Adrenal gland (tissue), 12 donors: ENCODE results near the gene DNAH17. TPM values are rescaled to one million over a fixed set of nuclear protein-coding genes. Genes with fewer than 3 reads are reported as not detected.

Source experiments
- DNase-seq, 7 donors: peaks; one replicate each; pipeline ENCODE4 v3.0.0-alpha.2; 2019 to 2020
- H3K27ac ChIP-seq, 5 donors: fragments of 200-600 bp; sonication (generic) in 4 of 5; 1 replicate in 3 of 5; 2 replicates in 2 of 5; pipeline versions ENCODE4 v1.5.1 to v1.8.0; 2016 to 2020; ENCODE audit warnings: mild to moderate bottlenecking in 1 of 5
- H3K27me3 ChIP-seq: fragments of 200-600 bp; 2 replicates; pipeline ENCODE4 v1.8.0; 2021
- H3K36me3 ChIP-seq, 2 donors: fragments of 200-600 bp; replicated peaks in 1 of 2; 1 replicate in 1 of 2; 2 replicates in 1 of 2; pipeline versions ENCODE4 v1.5.1 to v1.8.0; 2018 to 2022
- H3K4me1 ChIP-seq, 2 donors: fragments of 200-600 bp; replicated peaks in 1 of 2; 1 replicate in 1 of 2; 2 replicates in 1 of 2; pipeline versions ENCODE4 v1.5.1 to v1.8.0; 2018 to 2021
- H3K4me3 ChIP-seq, 4 donors: fragments of 200-600 bp; sonication (generic) in 3 of 4; one replicate each; pipeline ENCODE4 v1.5.1; 2016 to 2018
- H3K9me3 ChIP-seq, 3 donors: fragments of 200-600 bp; sonication (generic) in 1 of 3; replicated peaks in 1 of 3; 1 replicate in 2 of 3; 2 replicates in 1 of 3; pipeline versions ENCODE4 v1.5.1 to v1.8.0; 2016 to 2021
- POLR2A ChIP-seq, 2 donors: fragments of 450-650 bp; IDR thresholded peaks; one replicate each; pipeline ENCODE4 v1.6.1; 2017; ENCODE audit warnings: antibody characterized with exemption in 2 of 2, mild to moderate bottlenecking in 2 of 2, moderate library complexity in 1 of 2
- WGBS, 4 donors: extraction: QIAGEN DNeasy Blood & Tissue Kit in 2 of 4; methylation state at CpG; one replicate each; pipeline versions ENCODE4 v1.1.5 to v1.1.7; 2013 to 2017; 5-methylcytosine and 5-hydroxymethylcytosine counted together
- intact Hi-C, 2 donors: fragments of 100-400 bp; cut with DNase I; formaldehyde crosslinking; loops; one replicate each; pipeline versions ENCODE4 v1.14.1 to v1.15.0; 2022 to 2023
- polyA plus RNA-seq, 3 donors: library from polyadenylated mRNA; stranded (reverse); fragments of 200-250 nt in 2 of 3; fragments of 350-450 nt in 1 of 3; fragmentation: Illumina TruSeq in 1 of 3; extraction: RNeasy Lipid Tissue Mini Kit (QIAGEN cat#74804) in 1 of 3; gene quantifications; one replicate each; pipeline ENCODE4 v1.2.3, GENCODE V29; 2013 to 2014
- total RNA-seq, 9 donors: library from RNA; depleted of rRNA in 4 of 9; stranded (reverse); fragments of >200 nt in 4 of 9; fragments of 120-200 nt in 1 of 9; fragmentation: NEBNext Ultra II Directional in 1 of 9; extraction: Animal tissue kit (Norgen Biotek cat#: 25700) in 1 of 9; gene quantifications; one replicate each; pipeline versions ENCODE4 v1.1.0 to v1.2.4, GENCODE V29; 2013 to 2023
- TF ChIP-seq, protein P1 (sequence below), 6 experiments: fragments of 450-650 bp in 4 of 6; fragments of 200-600 bp in 2 of 6; sonication (generic) in 1 of 6; IDR thresholded peaks; 1 replicate in 5 of 6; 2 replicates in 1 of 6; pipeline versions ENCODE4 v1.5.1 to v1.8.0; 2016 to 2021; ENCODE audit warnings: antibody characterized with exemption in 6 of 6, mild to moderate bottlenecking in 2 of 6, moderate library complexity in 1 of 6
- donor health status: healthy with polysubstance abuse.
- donor health status: Bipolar disorder and iron deficiency.
- donor health status: DM: yes; HTN: yes; CAD: no.
- donor health status: DM: no; HTN: no; CAD: no.
- donor health status: DM: no; HTN: no; CAD: no.
- donor health status: DM: yes; HTN: yes; CAD: no.

The DNAH17 gene
- total and polyA plus RNA-seq, 12 donors = 0.03 to 1.8 (median 0.22) TPM; not detected in 5

DNA sequence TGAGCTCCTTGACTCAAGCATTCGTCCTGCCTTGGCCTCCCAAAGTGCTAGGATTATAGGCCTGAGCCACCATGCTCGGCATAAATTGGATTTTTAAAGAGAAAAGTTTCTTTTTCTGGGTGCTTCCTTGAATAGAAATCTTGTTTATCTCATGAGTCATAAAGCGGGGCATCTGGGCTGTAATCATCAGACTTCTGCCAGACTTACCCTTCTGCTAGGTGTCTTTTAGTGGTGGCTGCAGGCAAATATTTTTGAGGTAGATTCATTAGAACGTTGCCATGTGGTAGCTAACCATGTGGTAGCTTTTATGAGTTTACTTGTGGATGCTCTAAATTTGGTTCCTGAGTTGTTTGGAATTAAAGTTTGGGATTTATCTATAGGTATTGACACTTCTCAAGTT, 185.4 kb downstream of the DNAH17 start:
- Histone ChIP-seq H3K27ac (peak overlapping the region in 3 of 5 donors; percentile 13 to 84 (median 73)), H3K27me3 (no peaks in the 10 kb centered on the region), H3K9me3 (no peaks in the 10 kb centered on the region), H3K4me1 (peaks cover 16 to 42% of the 10 kb centered on the region in 2 donors), H3K4me3 (no peak overlapping the region), H3K36me3 (peaks cover 0 to 27% of the 10 kb centered on the region in 2 donors)
- intact Hi-C loops = no loop called here
- TF ChIP-seq, protein P1, sequence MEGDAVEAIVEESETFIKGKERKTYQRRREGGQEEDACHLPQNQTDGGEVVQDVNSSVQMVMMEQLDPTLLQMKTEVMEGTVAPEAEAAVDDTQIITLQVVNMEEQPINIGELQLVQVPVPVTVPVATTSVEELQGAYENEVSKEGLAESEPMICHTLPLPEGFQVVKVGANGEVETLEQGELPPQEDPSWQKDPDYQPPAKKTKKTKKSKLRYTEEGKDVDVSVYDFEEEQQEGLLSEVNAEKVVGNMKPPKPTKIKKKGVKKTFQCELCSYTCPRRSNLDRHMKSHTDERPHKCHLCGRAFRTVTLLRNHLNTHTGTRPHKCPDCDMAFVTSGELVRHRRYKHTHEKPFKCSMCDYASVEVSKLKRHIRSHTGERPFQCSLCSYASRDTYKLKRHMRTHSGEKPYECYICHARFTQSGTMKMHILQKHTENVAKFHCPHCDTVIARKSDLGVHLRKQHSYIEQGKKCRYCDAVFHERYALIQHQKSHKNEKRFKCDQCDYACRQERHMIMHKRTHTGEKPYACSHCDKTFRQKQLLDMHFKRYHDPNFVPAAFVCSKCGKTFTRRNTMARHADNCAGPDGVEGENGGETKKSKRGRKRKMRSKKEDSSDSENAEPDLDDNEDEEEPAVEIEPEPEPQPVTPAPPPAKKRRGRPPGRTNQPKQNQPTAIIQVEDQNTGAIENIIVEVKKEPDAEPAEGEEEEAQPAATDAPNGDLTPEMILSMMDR (IDR thresholded peaks at IDR 0.05) = no peak
- no peak for TF ChIP-seq POLR2A (IDR thresholded peaks at IDR 0.05)
- 35 to 55% (median 49%) methylated on average over 4 of the region's 4 CpGs for WGBS, 4 donors
- peak in 1 of 7 donors; percentile 27 for DNase-seq

DNA sequence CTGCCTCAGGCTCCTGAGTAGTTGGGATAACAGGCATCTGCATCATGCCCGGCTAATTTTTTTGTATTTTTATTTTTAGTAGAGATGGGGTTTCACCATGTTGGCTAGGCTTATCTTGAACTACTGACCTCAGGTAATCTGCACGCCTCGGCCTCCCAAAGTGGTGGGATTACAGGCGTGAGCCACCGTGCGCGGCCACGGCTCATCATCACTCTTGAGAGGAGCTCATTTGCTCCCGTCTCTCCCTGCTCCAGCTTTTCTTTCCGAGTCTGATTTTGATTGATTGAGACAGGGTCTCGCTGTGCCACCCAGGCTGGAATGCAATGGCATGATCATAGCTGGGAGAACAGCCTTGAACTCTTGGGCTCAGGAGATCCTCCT, 186.2 kb downstream of the DNAH17 start:
- no peak for TF ChIP-seq POLR2A (IDR thresholded peaks at IDR 0.05)
- Histone ChIP-seq H3K27me3 (no peaks in the 10 kb centered on the region), H3K9me3 (no peaks in the 10 kb centered on the region), H3K4me3 (no peak overlapping the region), H3K4me1 (peaks cover 22 to 50% of the 10 kb centered on the region in 2 donors), H3K27ac (peak overlapping the region in 2 of 5 donors; percentile 73 to 84), H3K36me3 (peaks cover 0 to 21% of the 10 kb centered on the region in 2 donors)
- WGBS, 4 donors = 84 to 89% (median 87%) methylated on average over 11 of the region's 11 CpGs
- no peak for DNase-seq
- intact Hi-C loops = no loop called here

DNA sequence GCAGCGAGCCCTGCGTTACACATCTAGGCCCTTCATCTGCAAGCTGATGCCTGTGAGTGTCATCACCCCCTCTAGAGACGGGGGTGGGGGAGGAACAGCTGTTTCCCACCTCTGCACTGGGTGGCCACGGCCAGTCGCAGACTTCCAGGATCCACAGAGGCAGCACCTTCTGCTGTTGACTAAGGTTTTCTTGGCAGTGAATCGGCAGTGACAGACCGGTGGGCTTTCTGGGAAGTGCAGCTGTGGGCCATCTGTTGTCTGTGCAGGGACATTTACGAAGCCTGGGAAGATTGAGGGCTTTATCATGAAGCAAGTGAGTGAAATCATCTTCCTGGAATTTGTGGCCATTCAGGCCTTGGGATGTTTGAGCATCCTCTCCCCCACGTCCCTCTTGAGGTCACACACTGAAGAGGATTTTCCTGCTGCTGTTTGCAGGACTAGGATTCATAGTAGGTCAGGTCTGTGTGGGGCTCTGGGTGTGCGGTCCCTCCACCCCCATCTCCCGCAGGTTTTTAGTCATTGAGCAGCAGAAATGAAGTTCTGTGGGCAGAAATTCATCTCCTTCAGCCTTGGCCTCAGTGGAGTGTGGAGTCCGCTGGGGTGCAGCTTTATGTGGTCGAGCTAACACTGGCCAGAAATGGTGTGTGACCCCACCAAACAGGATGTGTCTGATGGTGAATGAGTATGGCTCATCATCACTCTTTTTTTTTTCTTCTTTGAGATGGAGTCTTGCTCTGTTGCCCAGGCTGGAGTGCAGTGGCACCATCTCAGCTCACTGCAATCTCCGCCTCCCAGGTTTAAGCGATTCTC, 186.8 kb downstream of the DNAH17 start:
- peak overlapping the region in 2 of 5 donors; percentile 84 to 92 for H3K27ac ChIP-seq
- no peaks in the 10 kb centered on the region for H3K9me3 ChIP-seq
- H3K4me1 ChIP-seq = peaks cover 27 to 56% of the 10 kb centered on the region in 2 donors
- DNase-seq = peak in 3 of 7 donors; percentile 36 to 64 (median 48)
- intact Hi-C loops = no loop called here
- no peaks in the 10 kb centered on the region for H3K27me3 ChIP-seq
- TF ChIP-seq, protein P1 (IDR thresholded peaks at IDR 0.05) = peak in 2 of 6 experiments; percentile 22 to 25
- TF ChIP-seq POLR2A (IDR thresholded peaks at IDR 0.05) = no peak
- no peak overlapping the region for H3K4me3 ChIP-seq
- peaks cover 0 to 17% of the 10 kb centered on the region in 2 donors for H3K36me3 ChIP-seq
- WGBS, 4 donors = 58 to 71% (median 63%) methylated on average over 7 to 15 of the region's 15 CpGs

DNA sequence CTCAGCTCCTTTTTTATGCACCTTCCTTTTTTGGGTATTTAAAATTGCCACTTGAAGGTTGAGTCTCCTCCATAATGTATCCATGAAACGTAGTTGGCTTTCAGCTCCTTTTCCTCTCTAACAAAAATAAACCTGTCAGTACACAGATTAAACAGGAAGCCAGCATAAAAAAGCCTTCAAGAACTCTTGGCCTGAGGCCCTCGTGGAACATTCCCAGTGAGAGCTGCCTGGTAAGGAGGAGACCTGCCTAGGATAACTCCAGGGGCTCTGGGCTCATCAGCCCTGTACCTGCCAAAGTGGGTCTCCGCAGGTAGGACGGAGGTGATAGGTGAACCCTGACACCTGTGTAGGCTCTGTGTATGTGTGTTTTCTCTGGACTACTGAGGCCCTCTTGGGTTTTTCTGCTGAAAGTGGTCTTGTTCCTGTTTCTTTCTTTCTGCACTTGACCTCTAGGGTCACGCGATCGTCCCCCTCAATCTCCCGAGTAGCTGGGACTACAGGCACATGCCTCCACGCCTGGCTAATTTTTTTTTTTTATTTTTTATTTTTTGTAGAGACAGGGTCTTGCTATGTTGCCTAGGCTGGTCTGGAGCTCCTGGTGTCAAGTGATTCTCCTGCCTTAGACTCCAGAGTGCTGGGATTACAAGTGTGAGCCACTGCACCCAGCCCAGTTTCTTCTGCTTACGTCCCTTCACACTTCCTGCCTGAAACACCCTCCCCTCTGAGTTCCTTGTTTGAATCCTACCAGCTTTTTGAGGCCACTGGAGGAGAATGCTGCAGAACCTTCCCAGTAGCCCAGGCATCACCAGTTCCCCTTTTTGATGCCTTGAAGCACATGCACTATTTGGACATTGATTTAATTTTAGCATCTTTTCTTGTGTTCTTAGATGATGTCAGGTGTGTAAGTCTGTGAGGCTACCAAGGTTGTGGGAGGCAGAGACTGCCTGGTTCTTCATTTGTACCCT, 188.9 kb downstream of the DNAH17 start:
- TF ChIP-seq, protein P1 (IDR thresholded peaks at IDR 0.05) = no peak
- no peak for TF ChIP-seq POLR2A (IDR thresholded peaks at IDR 0.05)
- peaks cover 43 to 76% of the 10 kb centered on the region in 2 donors for H3K4me1 ChIP-seq
- H3K36me3 ChIP-seq = peaks cover 0 to 2% of the 10 kb centered on the region in 2 donors
- DNase-seq = peak in 3 of 7 donors; percentile 55 to 65 (median 64)
- H3K4me3 ChIP-seq = no peak overlapping the region
- no peaks in the 10 kb centered on the region for H3K27me3 ChIP-seq
- no peaks in the 10 kb centered on the region for H3K9me3 ChIP-seq
- peak overlapping the region; percentile 34 to 92 (median 64) for H3K27ac ChIP-seq
- intact Hi-C loops = no loop called here
- WGBS, 4 donors = 43 to 61% (median 52%) methylated on average over 8 to 10 of the region's 10 CpGs
